ENCODE data around the gene NDUFV3. TPM values are rescaled to one million over a fixed set of nuclear protein-coding genes. Genes with fewer than 3 reads are reported as not detected.

The NDUFV3 gene
- polyA plus RNA-seq, 1 donor (not counting 4 experiments of a cell fraction or from before 2014, with no cell fraction given), result 28.9 TPM

- H3K9ac ChIP-seq (ENCODE audit: control insufficient read depth, extremely low read depth, insufficient read depth, low read length), result no peak overlapping the region
- no peak overlapping the region for H3K27ac ChIP-seq (ENCODE audit: control insufficient read depth, insufficient read depth, low read length)
- no peaks in the 10 kb centered on the region for H3K9me3 ChIP-seq (ENCODE audit: control insufficient read depth, low read depth, low read length)
- no peaks in the 10 kb centered on the region for H3K9me1 ChIP-seq (ENCODE audit: control insufficient read depth, extremely low read depth, insufficient read depth, low read length)
- no peak overlapping the region for H3K4me3 ChIP-seq (ENCODE audit: control insufficient read depth in 2 of 3, extremely low read depth in 1 of 3, insufficient read depth in 2 of 3, low read depth in 1 of 3, low read length in 3 of 3)
- peaks cover 62% of the 10 kb centered on the region for H3K79me2 ChIP-seq (ENCODE audit: control insufficient read depth, insufficient read depth, low read length)
- H2AFZ ChIP-seq (ENCODE audit: control insufficient read depth, low read length), result no peak overlapping the region
- TF ChIP-seq CTCF (optimal IDR thresholded peaks at IDR 0.05 in 1 of 3, IDR thresholded peaks at IDR 0.05 in 1 of 3, conservative IDR thresholded peaks at IDR 0.05 in 1 of 3; ENCODE audit: extremely low read depth in 1 of 3, insufficient read depth in 2 of 3, low read length in 3 of 3) (no peak), EZH2 (IDR thresholded peaks at IDR 0.05; ENCODE audit: low read length) (no peak)
- FAIRE-seq, result no peak
- peaks cover 19% of the 10 kb centered on the region for H4K20me1 ChIP-seq (ENCODE audit: control insufficient read depth, extremely low read depth, insufficient read depth, low read length)
- H3K36me3 ChIP-seq (ENCODE audit: control insufficient read depth in 2 of 2, extremely low read depth in 1 of 2, insufficient read depth in 2 of 2, low read length in 2 of 2), result peaks cover 48 to 56% of the 10 kb centered on the region in 2 experiments
- no peak overlapping the region for H3K4me2 ChIP-seq (ENCODE audit: control insufficient read depth, extremely low read depth, insufficient read depth, low read depth, low read length)
- no peaks in the 10 kb centered on the region for H3K4me1 ChIP-seq (ENCODE audit: control insufficient read depth, extremely low read depth, insufficient read depth, low read length)
- no peak for DNase-seq (ENCODE audit: low read depth, low spot score)
- dilution Hi-C loops (cut with MboI; ENCODE audit: extremely low pct_ligation_motif_present, low sequenced_read_pairs), result no loop called here
- no peaks in the 10 kb centered on the region for H3K27me3 ChIP-seq (ENCODE audit: control insufficient read depth, extremely low read depth, insufficient read depth, low read length)
These were observed 35.9 kb upstream of the NDUFV3 start for GRCh38 chr21:42857216-42857615.

- no peak for FAIRE-seq
- no peak for DNase-seq (ENCODE audit: low read depth, low spot score)
- H3K9ac ChIP-seq (ENCODE audit: control insufficient read depth, extremely low read depth, insufficient read depth, low read length), result no peak overlapping the region
- no peak overlapping the region for H3K27ac ChIP-seq (ENCODE audit: control insufficient read depth, insufficient read depth, low read length)
- peaks cover 53 to 60% of the 10 kb centered on the region in 2 experiments for H3K36me3 ChIP-seq (ENCODE audit: control insufficient read depth in 2 of 2, extremely low read depth in 1 of 2, insufficient read depth in 2 of 2, low read length in 2 of 2)
- no peaks in the 10 kb centered on the region for H3K27me3 ChIP-seq (ENCODE audit: control insufficient read depth, extremely low read depth, insufficient read depth, low read length)
- no peak overlapping the region for H3K4me2 ChIP-seq (ENCODE audit: control insufficient read depth, extremely low read depth, insufficient read depth, low read depth, low read length)
- no peaks in the 10 kb centered on the region for H3K4me1 ChIP-seq (ENCODE audit: control insufficient read depth, extremely low read depth, insufficient read depth, low read length)
- no peak overlapping the region for H3K4me3 ChIP-seq (ENCODE audit: control insufficient read depth in 2 of 3, extremely low read depth in 1 of 3, insufficient read depth in 2 of 3, low read depth in 1 of 3, low read length in 3 of 3)
- H4K20me1 ChIP-seq (ENCODE audit: control insufficient read depth, extremely low read depth, insufficient read depth, low read length), result peaks cover 30% of the 10 kb centered on the region
- no peak overlapping the region for H2AFZ ChIP-seq (ENCODE audit: control insufficient read depth, low read length)
- H3K9me1 ChIP-seq (ENCODE audit: control insufficient read depth, extremely low read depth, insufficient read depth, low read length), result no peaks in the 10 kb centered on the region
- dilution Hi-C loops (cut with MboI; ENCODE audit: extremely low pct_ligation_motif_present, low sequenced_read_pairs), result no loop called here
- no peaks in the 10 kb centered on the region for H3K9me3 ChIP-seq (ENCODE audit: control insufficient read depth, low read depth, low read length)
- TF ChIP-seq CTCF (optimal IDR thresholded peaks at IDR 0.05 in 1 of 3, IDR thresholded peaks at IDR 0.05 in 1 of 3, conservative IDR thresholded peaks at IDR 0.05 in 1 of 3; ENCODE audit: extremely low read depth in 1 of 3, insufficient read depth in 2 of 3, low read length in 3 of 3) (no peak), EZH2 (IDR thresholded peaks at IDR 0.05; ENCODE audit: low read length) (no peak)
- peaks cover 72% of the 10 kb centered on the region for H3K79me2 ChIP-seq (ENCODE audit: control insufficient read depth, insufficient read depth, low read length)
These were observed 34.8 kb upstream of the NDUFV3 start for GRCh38 chr21:42858185-42858847.
